Measurements from ENCODE around the gene PRRX2. TPM values are rescaled to one million over a fixed set of nuclear protein-coding genes. Genes with fewer than 3 reads are reported as not detected.

Gene PRRX2
- total and polyA plus RNA-seq, 2 of the 13 experiments (the other 11 are each of a cell fraction or from before 2014, with no cell fraction given) = 0.05 TPM; not detected in 1

- TF ChIP-seq ARNTL (CRISPR knock-in tag; IDR thresholded peaks at IDR 0.05) (peak; percentile 61), MTA1 (CRISPR knock-in tag; IDR thresholded peaks at IDR 0.05; ENCODE audit: borderline replicate concordance) (peak; percentile 77), ZNF709 (CRISPR knock-in tag; IDR thresholded peaks at IDR 0.05) (peak; percentile 96; the same call in 1 of the 2 replicates), KAT7 (CRISPR knock-in tag; IDR thresholded peaks at IDR 0.05; ENCODE audit: borderline replicate concordance) (peak; percentile 94; the same call in 1 of the 2 replicates), ETV6 (CRISPR knock-in tag; conservative IDR thresholded peaks at IDR 0.05) (peak; percentile 75; the same call in 1 of the 2 replicates), EP300 (IDR thresholded peaks at IDR 0.05; ENCODE audit: low read depth in 2 of 2, low read length in 2 of 2) (no peak), EP300 (CRISPR knock-in tag; IDR thresholded peaks at IDR 0.05; ENCODE audit: borderline replicate concordance) (peak; percentile 56; the same call in 1 of the 2 replicates), FOXK1 (CRISPR knock-in tag; IDR thresholded peaks at IDR 0.05; ENCODE audit: borderline replicate concordance, low read depth) (peak; percentile 89; the same call in 1 of the 2 replicates), SIX1 (CRISPR knock-in tag; IDR thresholded peaks at IDR 0.05; ENCODE audit: borderline replicate concordance) (no peak), ARID2 (CRISPR knock-in tag; IDR thresholded peaks at IDR 0.05; ENCODE audit: borderline replicate concordance) (0 out of 2 replicates have a peak, but pooled peaks have one; percentile 48), BRD4 (CRISPR knock-in tag; IDR thresholded peaks at IDR 0.05) (peak; percentile 76; the same call in 1 of the 2 replicates), MIER3 (CRISPR knock-in tag; IDR thresholded peaks at IDR 0.05; ENCODE audit: borderline replicate concordance) (peak; percentile 82; the same call in 1 of the 2 replicates), UBTF (CRISPR knock-in tag; IDR thresholded peaks at IDR 0.05) (peak; percentile 97)
- TF ChIP-seq, protein P1, sequence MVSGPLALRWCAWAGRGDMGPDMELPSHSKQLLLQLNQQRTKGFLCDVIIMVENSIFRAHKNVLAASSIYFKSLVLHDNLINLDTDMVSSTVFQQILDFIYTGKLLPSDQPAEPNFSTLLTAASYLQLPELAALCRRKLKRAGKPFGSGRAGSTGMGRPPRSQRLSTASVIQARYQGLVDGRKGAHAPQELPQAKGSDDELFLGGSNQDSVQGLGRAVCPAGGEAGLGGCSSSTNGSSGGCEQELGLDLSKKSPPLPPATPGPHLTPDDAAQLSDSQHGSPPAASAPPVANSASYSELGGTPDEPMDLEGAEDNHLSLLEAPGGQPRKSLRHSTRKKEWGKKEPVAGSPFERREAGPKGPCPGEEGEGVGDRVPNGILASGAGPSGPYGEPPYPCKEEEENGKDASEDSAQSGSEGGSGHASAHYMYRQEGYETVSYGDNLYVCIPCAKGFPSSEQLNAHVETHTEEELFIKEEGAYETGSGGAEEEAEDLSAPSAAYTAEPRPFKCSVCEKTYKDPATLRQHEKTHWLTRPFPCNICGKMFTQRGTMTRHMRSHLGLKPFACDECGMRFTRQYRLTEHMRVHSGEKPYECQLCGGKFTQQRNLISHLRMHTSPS (CRISPR knock-in tag; IDR thresholded peaks at IDR 0.05; ENCODE audit: low read depth) = peak; percentile 65
- TF ChIP-seq, protein P2, sequence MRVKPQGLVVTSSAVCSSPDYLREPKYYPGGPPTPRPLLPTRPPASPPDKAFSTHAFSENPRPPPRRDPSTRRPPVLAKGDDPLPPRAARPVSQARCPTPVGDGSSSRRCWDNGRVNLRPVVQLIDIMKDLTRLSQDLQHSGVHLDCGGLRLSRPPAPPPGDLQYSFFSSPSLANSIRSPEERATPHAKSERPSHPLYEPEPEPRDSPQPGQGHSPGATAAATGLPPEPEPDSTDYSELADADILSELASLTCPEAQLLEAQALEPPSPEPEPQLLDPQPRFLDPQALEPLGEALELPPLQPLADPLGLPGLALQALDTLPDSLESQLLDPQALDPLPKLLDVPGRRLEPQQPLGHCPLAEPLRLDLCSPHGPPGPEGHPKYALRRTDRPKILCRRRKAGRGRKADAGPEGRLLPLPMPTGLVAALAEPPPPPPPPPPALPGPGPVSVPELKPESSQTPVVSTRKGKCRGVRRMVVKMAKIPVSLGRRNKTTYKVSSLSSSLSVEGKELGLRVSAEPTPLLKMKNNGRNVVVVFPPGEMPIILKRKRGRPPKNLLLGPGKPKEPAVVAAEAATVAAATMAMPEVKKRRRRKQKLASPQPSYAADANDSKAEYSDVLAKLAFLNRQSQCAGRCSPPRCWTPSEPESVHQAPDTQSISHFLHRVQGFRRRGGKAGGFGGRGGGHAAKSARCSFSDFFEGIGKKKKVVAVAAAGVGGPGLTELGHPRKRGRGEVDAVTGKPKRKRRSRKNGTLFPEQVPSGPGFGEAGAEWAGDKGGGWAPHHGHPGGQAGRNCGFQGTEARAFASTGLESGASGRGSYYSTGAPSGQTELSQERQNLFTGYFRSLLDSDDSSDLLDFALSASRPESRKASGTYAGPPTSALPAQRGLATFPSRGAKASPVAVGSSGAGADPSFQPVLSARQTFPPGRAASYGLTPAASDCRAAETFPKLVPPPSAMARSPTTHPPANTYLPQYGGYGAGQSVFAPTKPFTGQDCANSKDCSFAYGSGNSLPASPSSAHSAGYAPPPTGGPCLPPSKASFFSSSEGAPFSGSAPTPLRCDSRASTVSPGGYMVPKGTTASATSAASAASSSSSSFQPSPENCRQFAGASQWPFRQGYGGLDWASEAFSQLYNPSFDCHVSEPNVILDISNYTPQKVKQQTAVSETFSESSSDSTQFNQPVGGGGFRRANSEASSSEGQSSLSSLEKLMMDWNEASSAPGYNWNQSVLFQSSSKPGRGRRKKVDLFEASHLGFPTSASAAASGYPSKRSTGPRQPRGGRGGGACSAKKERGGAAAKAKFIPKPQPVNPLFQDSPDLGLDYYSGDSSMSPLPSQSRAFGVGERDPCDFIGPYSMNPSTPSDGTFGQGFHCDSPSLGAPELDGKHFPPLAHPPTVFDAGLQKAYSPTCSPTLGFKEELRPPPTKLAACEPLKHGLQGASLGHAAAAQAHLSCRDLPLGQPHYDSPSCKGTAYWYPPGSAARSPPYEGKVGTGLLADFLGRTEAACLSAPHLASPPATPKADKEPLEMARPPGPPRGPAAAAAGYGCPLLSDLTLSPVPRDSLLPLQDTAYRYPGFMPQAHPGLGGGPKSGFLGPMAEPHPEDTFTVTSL (CRISPR knock-in tag; IDR thresholded peaks at IDR 0.05; ENCODE audit: borderline replicate concordance) = no peak
Observed at GRCh38 chr9:129641750-129642585, 23.5 kb upstream of the PRRX2 start, which contains the start of gene ASB6 (continued).

Data from HepG2 (cell line).